Measurements from ENCODE around the gene RPS15. TPM values are rescaled to one million over a fixed set of nuclear protein-coding genes. Genes with fewer than 3 reads are reported as not detected.
A peak's percentile ranks its signal among the peaks of the same experiment; 100 is the strongest.

Gene RPS15
- total RNA-seq, 1 experiment from 2014 or later: 1,862 TPM

DNA sequence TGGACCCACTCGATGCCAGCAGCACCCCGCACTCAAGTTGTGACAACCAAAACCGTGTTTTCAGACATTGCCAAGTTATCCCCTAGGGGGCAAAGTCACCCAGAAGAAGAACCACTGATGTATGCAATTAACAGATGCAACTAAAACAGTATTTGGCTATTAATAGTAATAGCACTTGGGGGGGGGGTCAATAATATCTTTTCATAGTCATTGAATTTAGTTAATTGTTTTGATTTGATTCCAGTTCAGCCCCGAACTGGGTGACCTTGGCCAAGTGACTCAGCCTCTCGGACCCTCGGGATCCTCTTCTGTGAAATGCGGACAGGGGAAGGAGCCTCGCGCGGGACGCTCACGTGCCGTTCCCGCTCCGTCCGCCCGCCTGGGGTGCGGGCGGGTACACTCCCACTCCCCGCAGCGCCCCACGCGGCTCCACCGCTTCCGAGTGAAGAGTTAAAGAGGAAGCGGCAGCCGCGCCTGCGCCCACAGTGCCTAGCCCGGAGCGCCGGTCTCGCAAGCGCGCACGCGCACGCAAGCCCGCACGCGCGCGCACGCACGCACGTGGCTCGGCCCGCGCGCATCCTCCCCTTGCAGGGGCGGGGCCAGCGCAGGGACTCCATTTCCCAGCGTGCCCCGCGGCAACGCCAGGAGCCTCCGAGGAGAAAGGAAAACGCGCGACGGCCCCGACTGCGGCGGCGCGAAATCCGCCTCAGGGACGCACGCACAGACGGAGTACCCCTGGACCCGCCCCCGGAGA, 31.2 kb upstream of the RPS15 start:
- Histone ChIP-seq H3K9me3 (ENCODE audit: control insufficient read depth in 1 of 2, insufficient read depth in 1 of 2, low read depth in 1 of 2, low read length in 2 of 2) (no peaks in the 10 kb centered on the region), H3K4me3 (replicated peaks in 1 of 2; ENCODE audit: low read depth in 1 of 2, low read length in 2 of 2) (peak overlapping the region; percentile 54 to 61), H4K20me1 (ENCODE audit: insufficient read depth) (peaks cover 24% of the 10 kb centered on the region; the same call in 1 of the 2 replicates), H3K79me2 (ENCODE audit: insufficient read depth, low read length) (peaks cover 43% of the 10 kb centered on the region), H3K36me3 (ENCODE audit: control insufficient read depth in 1 of 2, insufficient read depth in 2 of 2, low read length in 2 of 2) (peaks cover 2 to 28% of the 10 kb centered on the region in 2 experiments; a peak in 2 of 4 replicates), H3K27me3 (ENCODE audit: insufficient read depth, low read length) (no peaks in the 10 kb centered on the region), H3K4me1 (ENCODE audit: control insufficient read depth in 1 of 2, insufficient read depth in 2 of 2, low read length in 2 of 2) (peaks cover 26 to 54% of the 10 kb centered on the region in 2 experiments), H3K27ac (ENCODE audit: low read depth, low read length) (peak overlapping the region; percentile 98), H3K4me2 (ENCODE audit: low read length) (peak overlapping the region; percentile 86), H3K9ac (ENCODE audit: low read length) (peak overlapping the region; percentile 68), H3K9me2 (ENCODE audit: insufficient read depth) (no peaks in the 10 kb centered on the region), H2AFZ (ENCODE audit: low read depth, low read length, poor library complexity, severe bottlenecking) (no peak overlapping the region)
- POLR2A ChIA-PET: no interaction called here
- CTCF ChIA-PET: no interaction called here
- peak; percentile 53 for TF ChIP-seq TCF7L2 (IDR thresholded peaks at IDR 0.05; ENCODE audit: borderline replicate concordance, extremely low read depth, insufficient read depth, insufficient read length)
- peak in 2 of 3 experiments; percentile 55 to 66; a peak in 5 of 6 replicates for TF ChIP-seq CTCF (IDR thresholded peaks at IDR 0.05 in 2 of 3, conservative IDR thresholded peaks at IDR 0.05 in 1 of 3; ENCODE audit: borderline replicate concordance in 1 of 3, insufficient read depth in 1 of 3, low read depth in 2 of 3, low read length in 2 of 3)
- peak; percentile 75 for TF ChIP-seq POLR2AphosphoS5 (IDR thresholded peaks at IDR 0.05; ENCODE audit: low read depth, low read length)
- TF ChIP-seq FOSL1 (IDR thresholded peaks at IDR 0.05; ENCODE audit: low read depth): no peak
- peak; percentile 75 for TF ChIP-seq POLR2A (IDR thresholded peaks at IDR 0.05; ENCODE audit: borderline replicate concordance, extremely low read depth, insufficient read depth, insufficient read length)
- no peak for TF ChIP-seq EZH2 (IDR thresholded peaks at IDR 0.05)
- TF ChIP-seq MAX (IDR thresholded peaks at IDR 0.05): peak; percentile 94
- peak; percentile 67 for TF ChIP-seq SP1 (IDR thresholded peaks at IDR 0.05; ENCODE audit: low read depth)
- TF ChIP-seq EGR1 (IDR thresholded peaks at IDR 0.05; ENCODE audit: low read depth): no peak
- BruUV-seq (replicated peaks): TSS peak; percentile 96
- RAD21 ChIA-PET (ENCODE audit: low non-redundant PET in 1 of 2, low total read pairs in 2 of 2, uncharacterized antibody in 2 of 2, unreplicated experiment in 2 of 2): no interaction called here
- intact Hi-C loops (cut with micrococcal nuclease): loop anchor here (10.0 kb wide), 1 partner anchor 132 kb away; the partner anchor contains the start of gene FAM174C
- DNase-seq (ENCODE audit: low read depth, low spot score) (peak; percentile 96), ATAC-seq (peak; percentile 84)
